GM18873 (cell line): Measurements from ENCODE around the gene OPTN.
A peak's percentile ranks its signal among the peaks of the same experiment; 100 is the strongest.
"Not testable (repeated sequence)": the region's sequence is repeated elsewhere in the genome, so short reads cannot be mapped to it uniquely, and the experiment has no call there.

Experiments used
- ATAC-seq: cut with Tn5 transposase; IDR thresholded peaks from one replicate; pipeline ENCODE4 v1.9.1; 2021; ENCODE audit warnings: mild to moderate bottlenecking, moderate library complexity, moderate number of reproducible peaks; ENCODE audit not compliant: unreplicated experiment, low FRiP score

Gene OPTN

DNA sequence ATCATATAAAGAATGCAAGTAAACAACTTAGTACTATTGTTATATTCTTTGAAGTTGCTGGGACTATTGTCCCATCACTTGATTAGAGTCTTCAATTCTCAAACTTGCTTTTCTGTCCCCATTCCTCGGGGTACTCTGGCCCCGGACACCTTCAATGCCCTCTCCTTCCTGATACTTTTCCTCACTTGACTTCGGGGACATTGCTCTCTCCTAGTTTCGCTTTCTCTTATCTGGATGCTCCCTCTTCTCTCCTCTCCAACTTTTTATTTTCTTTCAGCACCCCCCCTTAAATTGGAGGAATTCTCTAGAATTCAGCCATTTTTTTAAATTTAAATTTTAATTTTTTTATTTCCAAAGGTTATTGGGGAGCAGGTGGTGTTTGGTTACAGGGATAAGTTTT lies 10.6 kb upstream of the OPTN start:
- no peak for ATAC-seq

- ATAC-seq: no peak
Measured at GRCh38 chr10:13090289-13090688, 9.7 kb upstream of the OPTN start.

DNA sequence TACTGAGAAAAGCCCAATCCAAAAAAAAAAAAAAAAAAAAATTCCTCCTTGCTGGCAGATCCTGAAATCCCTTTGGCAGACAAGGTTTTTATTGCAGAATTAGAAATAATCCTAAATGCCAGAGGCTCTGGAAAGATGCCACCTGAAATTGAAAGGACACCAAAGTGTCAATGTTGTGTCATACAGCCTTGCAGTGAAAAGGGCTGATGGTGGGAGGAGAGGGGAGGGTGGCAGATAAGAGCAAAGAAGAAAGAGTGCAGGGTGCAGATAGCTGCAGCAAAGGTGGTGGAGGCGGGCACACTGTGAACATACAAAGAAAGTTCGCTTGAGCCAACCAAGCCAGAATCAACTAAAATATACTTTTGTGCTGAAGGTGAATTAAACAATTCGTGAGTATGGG lies 8.2 kb upstream of the OPTN start:
- no peak for ATAC-seq

- no peak for ATAC-seq
Measured at GRCh38 chr10:13092291-13093102, 7.5 kb upstream of the OPTN start.

- not testable (repeated sequence) for ATAC-seq
Measured at GRCh38 chr10:13094082-13094481, 5.9 kb upstream of the OPTN start.

GRCh38 chr10:13095094-13095493 lies 4.9 kb upstream of the OPTN start:
- ATAC-seq: no peak

DNA sequence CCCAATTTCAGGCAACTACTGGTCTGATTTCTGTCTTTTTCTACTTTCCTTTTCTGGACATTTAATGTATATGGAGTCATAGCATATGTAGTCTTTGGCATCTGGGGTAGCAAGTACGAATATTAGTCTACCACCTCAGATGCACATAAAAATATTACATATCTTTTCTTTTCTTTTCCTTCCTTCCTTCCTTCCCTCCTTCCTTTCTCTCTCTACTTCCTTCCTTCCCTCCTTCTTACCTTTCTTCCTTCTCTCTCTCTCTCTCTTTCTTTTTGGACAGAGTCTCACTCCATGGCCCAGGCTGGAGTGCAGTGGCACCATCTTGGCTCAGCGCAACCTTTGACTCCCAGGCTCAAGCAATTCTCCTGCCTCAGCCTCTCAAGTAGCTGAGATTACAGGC lies 4.0 kb upstream of the OPTN start:
- no peak for ATAC-seq

DNA sequence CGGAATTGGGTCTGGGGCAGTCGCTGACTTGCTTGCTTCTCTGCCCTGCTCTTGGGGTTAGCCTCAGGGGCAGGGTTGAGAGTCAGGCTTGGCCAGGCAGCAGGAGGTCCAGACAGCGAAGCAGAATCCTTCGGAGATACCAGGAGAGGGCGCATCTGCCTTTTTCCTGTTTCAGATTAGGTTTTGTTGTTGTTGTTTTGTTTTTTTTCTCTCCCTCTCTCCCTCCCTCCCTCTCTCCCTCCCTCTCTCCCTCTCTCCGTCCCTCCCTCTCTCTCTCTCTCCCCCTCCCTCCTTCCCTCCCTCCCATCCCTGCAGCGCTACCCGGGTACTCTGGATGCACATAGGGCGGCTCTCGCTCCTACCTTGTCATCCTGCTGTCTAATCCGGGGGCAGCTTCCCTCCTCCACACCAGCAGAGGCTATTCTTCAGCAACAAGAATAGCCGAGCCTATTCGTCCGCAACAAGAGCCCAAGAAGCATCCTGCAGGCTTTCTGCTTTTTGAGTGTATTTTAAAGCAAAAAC lies 758 bp upstream of the OPTN start:
- peak; percentile 19 for ATAC-seq

- ATAC-seq: peak; percentile 17
Measured at GRCh38 chr10:13100349-13101294, 659 bp downstream of the OPTN start.

DNA sequence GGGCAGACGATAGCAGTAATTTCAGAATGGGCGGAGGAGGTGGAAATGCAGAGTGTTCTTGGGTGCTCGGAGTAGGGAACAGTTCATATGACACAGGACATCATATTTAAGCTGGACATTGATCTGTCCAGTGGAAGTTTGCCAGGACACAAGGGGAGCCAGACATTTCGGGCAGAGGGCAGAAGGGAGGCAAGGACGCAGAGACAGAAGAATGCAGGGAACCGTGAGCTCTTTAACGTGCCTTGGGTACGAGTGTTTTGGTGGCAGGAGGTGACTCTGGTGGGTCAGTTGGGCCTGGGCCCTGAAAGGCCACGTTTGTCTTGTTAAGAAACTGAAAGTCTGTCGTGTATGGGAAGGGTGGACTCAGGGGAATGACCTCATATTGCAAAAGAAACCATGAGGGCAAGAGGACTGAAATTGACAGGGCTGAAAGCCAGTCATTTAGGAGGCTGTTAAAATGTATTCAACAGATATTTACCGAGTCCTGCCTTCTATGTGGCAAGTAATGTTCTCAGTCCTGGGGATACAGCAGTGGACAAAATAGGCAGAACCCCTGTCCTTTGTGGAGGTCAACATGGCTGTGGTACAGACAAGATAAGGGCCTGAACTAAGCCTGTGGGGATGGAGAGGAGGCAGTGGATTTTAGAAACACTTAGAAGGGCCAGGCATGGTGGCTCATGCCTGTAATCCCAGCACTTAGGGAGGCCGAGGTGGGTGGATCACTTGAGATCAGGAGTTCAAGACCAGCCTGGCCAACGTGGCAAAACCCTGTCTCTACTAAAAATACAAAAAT lies 2.2 kb downstream of the OPTN start:
- no peak for ATAC-seq

- ATAC-seq: no peak
Measured at GRCh38 chr10:13103554-13103953, 3.6 kb downstream of the OPTN start.

DNA sequence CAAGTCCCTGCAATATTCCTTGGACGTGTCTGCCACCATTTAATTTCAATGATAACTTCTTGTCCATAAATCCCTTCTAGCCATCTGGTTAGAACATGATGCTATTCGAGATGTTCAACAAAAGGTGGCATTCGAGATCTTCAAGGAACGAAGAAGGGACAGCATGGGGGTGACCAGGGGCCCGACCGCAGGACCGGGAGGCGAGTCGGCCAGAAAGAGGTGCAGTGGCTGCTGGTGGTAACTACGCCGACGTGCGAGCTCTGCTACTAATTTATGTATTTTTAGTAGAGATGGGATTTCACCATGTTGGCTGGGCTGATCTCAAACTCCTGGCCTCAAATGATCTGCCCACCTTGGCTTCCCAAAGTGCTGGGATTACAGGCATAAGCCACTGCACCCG lies 4.7 kb downstream of the OPTN start:
- no peak for ATAC-seq

DNA sequence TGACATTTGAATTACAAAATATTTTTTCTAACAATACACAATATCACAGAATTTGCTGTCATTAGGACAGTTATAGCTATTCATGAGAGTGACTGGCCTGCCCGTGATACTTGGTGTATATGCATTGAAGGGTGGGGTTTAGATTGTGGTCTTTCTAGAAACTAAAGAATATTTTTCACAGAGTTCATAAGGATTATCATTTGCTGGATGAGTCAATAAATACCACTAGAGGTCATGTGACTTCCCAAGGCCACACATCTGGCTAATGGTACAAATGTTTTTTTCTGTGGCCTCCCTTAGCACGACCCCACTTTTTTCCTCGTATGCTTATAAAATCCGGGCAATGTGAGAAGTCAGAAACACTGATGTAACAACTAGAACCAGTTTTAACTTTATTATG lies 5.2 kb downstream of the OPTN start:
- no peak for ATAC-seq

- ATAC-seq: no peak
Measured at GRCh38 chr10:13106387-13107045, 6.6 kb downstream of the OPTN start.

DNA sequence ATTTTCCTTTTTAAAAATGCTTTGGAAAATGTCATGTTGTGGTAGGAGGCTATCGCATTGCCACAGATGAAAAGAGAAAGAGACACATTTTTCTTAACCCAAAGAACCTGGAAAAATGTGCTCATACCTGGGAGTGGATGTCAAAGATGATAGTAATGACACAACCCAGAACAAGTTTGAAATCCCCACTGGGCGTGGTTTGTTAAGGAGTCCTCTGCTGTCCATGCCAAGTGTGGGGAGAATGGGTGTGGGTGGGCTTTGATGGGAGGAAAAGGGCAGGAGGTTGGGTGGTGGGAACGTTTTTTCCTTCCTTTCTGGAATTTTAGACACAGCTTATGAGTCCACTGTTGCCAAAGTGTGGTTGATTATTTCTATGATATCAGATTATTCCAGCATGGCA lies 10.9 kb downstream of the OPTN start:
- no peak for ATAC-seq

GRCh38 chr10:13113544-13113943 lies 13.6 kb downstream of the OPTN start:
- no peak for ATAC-seq

DNA sequence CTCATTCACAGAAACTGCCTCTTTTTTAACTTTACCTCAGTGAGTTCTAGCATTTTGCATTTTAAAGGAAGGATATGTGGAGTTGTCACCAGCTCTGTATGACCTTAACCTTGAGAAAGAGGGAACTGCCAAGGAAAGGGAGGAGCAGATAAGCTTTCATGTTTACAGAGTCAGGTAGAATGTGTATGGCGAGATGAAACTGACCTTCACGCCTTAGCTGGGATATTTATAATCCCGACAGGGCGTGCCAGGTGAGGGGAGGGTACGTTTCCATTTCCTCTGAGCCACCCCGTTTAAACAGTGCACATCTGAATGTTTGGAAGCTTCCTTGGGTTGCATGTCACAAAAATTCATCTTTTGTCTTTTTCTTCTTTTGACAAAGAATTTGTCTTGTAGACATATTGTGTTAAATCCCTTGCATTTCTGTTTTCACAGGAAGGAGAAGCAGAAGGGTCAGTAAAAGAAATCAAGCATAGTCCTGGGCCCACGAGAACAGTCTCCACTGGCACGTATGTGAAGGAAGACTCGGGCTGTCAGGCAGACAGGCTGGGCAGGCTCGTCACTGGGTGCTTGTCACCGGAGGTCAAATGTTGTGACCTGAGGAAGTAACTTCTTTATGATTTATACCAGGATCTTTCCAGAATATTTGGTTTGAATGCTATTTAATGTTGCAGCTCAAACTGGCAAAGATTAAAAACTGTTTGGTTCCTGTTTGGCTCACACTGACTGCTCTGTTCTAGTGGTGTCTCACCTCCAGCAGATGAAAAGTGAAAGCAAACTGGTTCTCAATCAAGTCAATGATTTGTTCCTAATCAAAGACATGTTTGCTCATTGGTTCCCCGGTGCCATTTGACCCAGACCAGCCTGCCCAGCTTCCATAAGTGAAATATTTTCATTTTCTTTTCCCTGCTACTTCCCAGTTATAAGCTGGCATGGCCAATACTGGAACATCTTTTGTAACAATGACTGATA lies 16.2 kb downstream of the OPTN start:
- ATAC-seq: no peak

GRCh38 chr10:13117841-13118783 lies 18.1 kb downstream of the OPTN start:
- no peak for ATAC-seq
